DND-41 (cell line): ENCODE measurements around the gene CABS1.

Source experiments
- ATAC-seq: fragments of 200-7000 bp; cut with Tn5 transposase; 3 replicates; pipeline ENCODE4 v1.9.1; 2021; ENCODE audit warnings: low read depth; ENCODE audit not compliant: insufficient read depth
- DNase-seq: peaks from one replicate; pipeline ENCODE4 v3.0.0-alpha.2; 2020
- H2AFZ ChIP-seq: 2 replicates; pipeline ENCODE4 v1.6.0; 2012; ENCODE audit warnings: low read depth, low read length
- H3K27ac ChIP-seq: 2 replicates; pipeline ENCODE4 v1.5.1; 2012; ENCODE audit warnings: low read length, inconsistent platforms
- H3K27me3 ChIP-seq: fragments of 200-600 bp; sonication (generic); 2 replicates; pipeline ENCODE4 v1.6.0; 2012; ENCODE audit warnings: low read length, mild to moderate bottlenecking, inconsistent platforms; ENCODE audit not compliant: insufficient read depth, poor library complexity
- H3K36me3 ChIP-seq: 2 replicates; pipeline ENCODE4 v1.5.1; 2012; ENCODE audit warnings: low read length, inconsistent platforms; ENCODE audit not compliant: insufficient read depth
- H3K4me1 ChIP-seq: 2 replicates; pipeline ENCODE4 v1.5.1; 2012; ENCODE audit warnings: mild to moderate bottlenecking, low read length; ENCODE audit not compliant: insufficient read depth
- H3K4me2 ChIP-seq: 2 replicates; pipeline ENCODE4 v1.6.0; 2012; ENCODE audit warnings: mild to moderate bottlenecking, moderate library complexity, low read length, inconsistent platforms; ENCODE audit not compliant: insufficient read depth
- H3K4me3 ChIP-seq, 2 experiments: fragments of 200-600 bp in 1 of 2; shearing (Covaris generic) in 1 of 2; 2 replicates each; pipeline ENCODE4 v1.5.1; 2012 to 2016; ENCODE audit warnings: inconsistent platforms in 2 of 2, low read length in 2 of 2, mild to moderate bottlenecking in 2 of 2, low read depth in 1 of 2, moderate library complexity in 1 of 2
- H3K79me2 ChIP-seq: 2 replicates; pipeline ENCODE4 v1.6.0; 2012; ENCODE audit warnings: low read length, inconsistent platforms; ENCODE audit not compliant: insufficient read depth
- H3K9ac ChIP-seq: 2 replicates; pipeline ENCODE4 v1.6.0; 2012; ENCODE audit warnings: low read depth, mild to moderate bottlenecking, inconsistent platforms, low read length, moderate library complexity
- H3K9me3 ChIP-seq: 2 replicates; pipeline ENCODE4 v1.5.1; 2012; ENCODE audit warnings: low read length, moderate library complexity, mild to moderate bottlenecking, inconsistent platforms; ENCODE audit not compliant: insufficient read depth, severe bottlenecking
- H4K20me1 ChIP-seq: 2 replicates; pipeline ENCODE4 v1.6.0; 2012; ENCODE audit warnings: low read length; ENCODE audit not compliant: insufficient read depth
- EZH2 ChIP-seq: IDR thresholded peaks from 3 replicates; pipeline ENCODE4 v1.6.1; 2012; ENCODE audit warnings: borderline replicate concordance, low read depth, mild to moderate bottlenecking, moderate library complexity, low read length, inconsistent platforms; ENCODE audit not compliant: severe bottlenecking
- TF ChIP-seq, protein P1 (sequence below): IDR thresholded peaks from 2 replicates; pipeline ENCODE4 v1.5.1; 2012; ENCODE audit warnings: borderline replicate concordance, low read length, moderate library complexity, mild to moderate bottlenecking; ENCODE audit not compliant: poor library complexity, severe bottlenecking; ENCODE audit errors: extremely low read depth

Gene CABS1

DNA sequence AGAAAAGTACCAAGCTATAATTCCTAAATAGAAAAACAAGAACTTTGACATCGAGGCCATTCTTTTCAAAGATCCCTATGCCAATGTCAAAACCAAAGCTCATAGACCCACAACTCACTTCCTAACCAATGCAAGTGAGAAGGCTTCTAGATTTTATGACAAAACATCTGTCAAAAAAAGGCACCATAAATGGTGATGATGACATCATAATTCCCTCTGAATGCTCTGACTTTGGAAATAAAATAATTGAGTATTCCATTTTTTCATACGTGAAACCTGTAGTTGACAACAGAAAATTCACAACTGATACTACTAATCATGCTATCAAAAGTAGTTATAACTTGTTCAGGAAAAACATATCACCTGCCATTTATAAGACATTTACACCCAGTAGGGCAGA, 8.7 kb upstream of the CABS1 start:
- Histone ChIP-seq H3K27ac (no peak overlapping the region), H3K4me1 (no peaks in the 10 kb centered on the region), H3K4me2 (no peak overlapping the region), H3K9ac (no peak overlapping the region), H4K20me1 (no peaks in the 10 kb centered on the region), H3K79me2 (no peaks in the 10 kb centered on the region), H3K4me3 (no peak overlapping the region), H2AFZ (no peak overlapping the region), H3K9me3 (no peaks in the 10 kb centered on the region), H3K36me3 (no peaks in the 10 kb centered on the region), H3K27me3 (no peaks in the 10 kb centered on the region)
- ATAC-seq (no peak), DNase-seq (no peak)
- TF ChIP-seq, protein P1, sequence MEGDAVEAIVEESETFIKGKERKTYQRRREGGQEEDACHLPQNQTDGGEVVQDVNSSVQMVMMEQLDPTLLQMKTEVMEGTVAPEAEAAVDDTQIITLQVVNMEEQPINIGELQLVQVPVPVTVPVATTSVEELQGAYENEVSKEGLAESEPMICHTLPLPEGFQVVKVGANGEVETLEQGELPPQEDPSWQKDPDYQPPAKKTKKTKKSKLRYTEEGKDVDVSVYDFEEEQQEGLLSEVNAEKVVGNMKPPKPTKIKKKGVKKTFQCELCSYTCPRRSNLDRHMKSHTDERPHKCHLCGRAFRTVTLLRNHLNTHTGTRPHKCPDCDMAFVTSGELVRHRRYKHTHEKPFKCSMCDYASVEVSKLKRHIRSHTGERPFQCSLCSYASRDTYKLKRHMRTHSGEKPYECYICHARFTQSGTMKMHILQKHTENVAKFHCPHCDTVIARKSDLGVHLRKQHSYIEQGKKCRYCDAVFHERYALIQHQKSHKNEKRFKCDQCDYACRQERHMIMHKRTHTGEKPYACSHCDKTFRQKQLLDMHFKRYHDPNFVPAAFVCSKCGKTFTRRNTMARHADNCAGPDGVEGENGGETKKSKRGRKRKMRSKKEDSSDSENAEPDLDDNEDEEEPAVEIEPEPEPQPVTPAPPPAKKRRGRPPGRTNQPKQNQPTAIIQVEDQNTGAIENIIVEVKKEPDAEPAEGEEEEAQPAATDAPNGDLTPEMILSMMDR: no peak
- TF ChIP-seq EZH2: no peak

- Histone ChIP-seq H3K4me3 (no peak overlapping the region), H3K4me2 (no peak overlapping the region), H4K20me1 (no peaks in the 10 kb centered on the region), H3K79me2 (no peaks in the 10 kb centered on the region), H3K9me3 (no peaks in the 10 kb centered on the region), H3K27me3 (peaks cover 6% of the 10 kb centered on the region), H3K4me1 (no peaks in the 10 kb centered on the region), H3K27ac (no peak overlapping the region), H3K9ac (no peak overlapping the region), H2AFZ (no peak overlapping the region), H3K36me3 (no peaks in the 10 kb centered on the region)
- ATAC-seq: no peak
- DNase-seq: no peak
- TF ChIP-seq, protein P1: no peak
- no peak for TF ChIP-seq EZH2
Observed at GRCh38 chr4:70336043-70336442, 1.3 kb downstream of the CABS1 start.

GRCh38 chr4:70337886-70338420, 3.2 kb downstream of the CABS1 start:
- TF ChIP-seq EZH2: no peak
- TF ChIP-seq, protein P1: no peak
- H3K27ac ChIP-seq: no peak overlapping the region
- no peaks in the 10 kb centered on the region for H4K20me1 ChIP-seq
- no peak overlapping the region for H3K4me3 ChIP-seq
- H2AFZ ChIP-seq: no peak overlapping the region
- H3K36me3 ChIP-seq: no peaks in the 10 kb centered on the region
- H3K4me1 ChIP-seq: no peaks in the 10 kb centered on the region
- no peaks in the 10 kb centered on the region for H3K79me2 ChIP-seq
- H3K9ac ChIP-seq: no peak overlapping the region
- no peak overlapping the region for H3K4me2 ChIP-seq
- H3K27me3 ChIP-seq: peaks cover 6% of the 10 kb centered on the region
- ATAC-seq (no peak), DNase-seq (no peak)
- H3K9me3 ChIP-seq: no peaks in the 10 kb centered on the region

DNA sequence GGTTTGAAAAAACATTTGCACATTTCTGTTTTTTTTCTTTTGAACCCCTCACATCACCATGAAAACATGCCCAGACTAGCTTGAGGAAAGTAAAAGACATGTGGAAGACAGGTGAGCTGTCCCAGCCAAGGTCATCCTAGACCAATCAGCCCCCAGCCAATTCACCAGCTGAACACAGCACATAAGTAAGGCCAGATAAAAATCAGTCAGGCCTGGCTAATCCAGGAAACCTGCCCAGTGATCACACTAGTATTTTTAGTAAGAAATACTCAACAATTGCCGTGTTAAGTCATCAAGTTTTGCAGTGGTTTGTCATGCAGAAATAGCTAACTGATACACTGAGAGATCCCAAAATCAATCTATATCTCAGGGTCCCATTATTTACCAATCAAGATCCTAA, 21.4 kb downstream of the CABS1 start:
- Histone ChIP-seq H3K27me3 (no peaks in the 10 kb centered on the region), H4K20me1 (no peaks in the 10 kb centered on the region), H3K27ac (no peak overlapping the region), H3K4me3 (no peak overlapping the region), H3K79me2 (no peaks in the 10 kb centered on the region), H3K4me1 (no peaks in the 10 kb centered on the region), H3K4me2 (no peak overlapping the region), H3K9ac (no peak overlapping the region), H3K9me3 (no peaks in the 10 kb centered on the region), H3K36me3 (no peaks in the 10 kb centered on the region), H2AFZ (no peak overlapping the region)
- no peak for DNase-seq
- TF ChIP-seq, protein P1: no peak
- no peak for TF ChIP-seq EZH2
- no peak for ATAC-seq
